Stimulated activated CD4-positive, alpha-beta T cell treated with anti-CD3 and anti-CD28 coated beads, Interleukin-1b, Interleukin-23, amount 100 ng/mL, for 1 hour (primary cell): ENCODE data around the gene NDUFV3.
"Not testable (repeated sequence)": the region's sequence is repeated elsewhere in the genome, so short reads cannot be mapped to it uniquely, and the experiment has no call there.

ENCODE experiments used
- DNase-seq, 2 donors: peaks; one replicate each; pipeline ENCODE4 v3.0.0-alpha.2; 2020; ENCODE audit warnings: low read depth in 2 of 2

The NDUFV3 gene

DNA sequence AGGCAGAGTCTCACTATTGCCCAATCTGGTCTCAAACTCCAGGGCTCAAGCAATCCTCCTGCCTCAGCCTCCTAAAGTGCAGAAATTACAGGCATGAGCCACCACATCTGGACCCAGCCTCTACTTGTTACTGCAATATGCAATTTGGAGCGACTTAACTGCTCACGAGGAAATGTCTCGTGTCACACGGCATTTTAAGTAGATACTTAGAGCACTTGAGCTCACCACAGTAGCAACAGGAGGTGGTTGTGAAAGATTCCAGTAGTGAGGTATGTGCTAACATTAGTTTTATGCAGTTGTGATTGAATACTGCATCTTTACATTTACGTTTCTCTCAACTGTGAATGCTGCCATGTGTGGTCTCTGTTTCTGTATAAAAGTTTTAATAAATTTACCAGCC is 5.8 kb upstream of the NDUFV3 start:
- no peak for DNase-seq

DNA sequence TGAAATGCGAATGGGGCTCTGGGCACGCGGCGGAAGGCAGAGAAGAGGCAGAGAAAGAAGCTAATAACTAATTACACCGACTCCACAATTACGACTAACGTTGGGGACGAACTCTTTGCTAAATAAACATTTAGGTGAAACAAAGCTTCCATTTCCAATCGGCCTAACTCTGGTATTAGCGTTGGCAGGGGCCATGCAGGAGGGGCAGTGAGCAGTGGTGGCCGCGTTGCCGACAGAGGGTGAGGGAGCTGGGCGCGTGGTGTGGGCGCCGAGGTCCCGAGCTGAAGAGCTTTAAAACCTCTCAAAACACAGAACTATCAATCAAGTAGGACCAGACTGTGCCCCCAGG is 553 bp upstream of the NDUFV3 start:
- no peak for DNase-seq

DNA sequence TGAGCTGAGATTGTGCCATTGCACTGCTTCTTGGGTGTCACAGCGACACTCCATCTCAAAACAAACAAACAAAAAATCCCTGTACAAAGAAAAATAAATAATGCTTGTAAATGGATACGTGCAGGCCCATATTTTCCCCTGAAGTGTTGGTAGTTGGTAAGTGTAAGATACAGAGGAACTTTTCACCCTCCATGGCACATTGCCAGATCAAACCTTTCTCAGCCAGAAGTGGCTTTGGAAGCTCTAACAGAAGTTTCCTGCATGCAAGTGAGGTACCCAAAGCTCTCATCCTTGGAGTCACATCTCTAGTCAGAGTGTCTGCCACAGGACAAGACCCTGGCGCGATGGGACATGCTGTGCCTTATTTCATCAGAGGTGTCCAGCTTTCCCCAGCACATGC is 7.3 kb downstream of the NDUFV3 start:
- no peak for DNase-seq

DNA sequence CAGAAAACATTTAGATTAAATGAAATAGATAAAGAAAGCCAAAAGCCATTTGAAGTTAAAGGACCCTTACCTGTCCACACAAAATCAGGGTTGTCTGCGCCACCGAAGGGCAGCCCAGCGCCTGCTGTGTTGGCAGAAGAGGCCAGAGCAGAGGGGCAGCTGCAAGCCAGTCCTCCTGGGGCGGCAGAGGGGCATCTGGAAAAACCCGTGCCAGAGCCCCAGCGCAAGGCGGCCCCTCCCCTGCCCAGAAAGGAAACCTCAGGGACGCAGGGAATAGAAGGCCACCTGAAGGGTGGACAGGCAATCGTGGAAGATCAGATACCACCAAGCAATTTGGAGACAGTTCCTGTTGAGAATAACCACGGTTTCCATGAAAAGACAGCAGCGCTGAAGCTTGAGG is 10.7 kb downstream of the NDUFV3 start:
- DNase-seq, result no peak

DNA sequence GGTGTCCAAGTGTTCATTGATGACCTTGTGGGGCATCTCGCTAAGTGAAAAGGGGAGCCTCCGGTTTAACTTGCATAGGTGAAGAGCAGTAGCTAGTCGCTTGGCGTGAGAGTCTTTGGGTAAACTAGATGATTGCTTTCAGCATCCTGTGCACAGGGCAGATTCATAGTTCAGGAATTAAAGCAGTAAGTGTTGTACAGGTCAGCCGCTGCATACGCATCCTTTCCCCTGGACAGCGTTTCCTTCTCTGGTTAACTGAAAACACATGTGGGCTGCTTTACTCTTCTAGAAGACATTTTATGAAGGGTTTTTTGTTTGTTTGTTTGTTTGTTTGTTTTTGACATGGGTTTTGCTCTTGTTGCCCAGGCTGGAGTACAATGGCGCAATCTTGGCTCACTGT is 12.1 kb downstream of the NDUFV3 start:
- DNase-seq, result no peak

DNA sequence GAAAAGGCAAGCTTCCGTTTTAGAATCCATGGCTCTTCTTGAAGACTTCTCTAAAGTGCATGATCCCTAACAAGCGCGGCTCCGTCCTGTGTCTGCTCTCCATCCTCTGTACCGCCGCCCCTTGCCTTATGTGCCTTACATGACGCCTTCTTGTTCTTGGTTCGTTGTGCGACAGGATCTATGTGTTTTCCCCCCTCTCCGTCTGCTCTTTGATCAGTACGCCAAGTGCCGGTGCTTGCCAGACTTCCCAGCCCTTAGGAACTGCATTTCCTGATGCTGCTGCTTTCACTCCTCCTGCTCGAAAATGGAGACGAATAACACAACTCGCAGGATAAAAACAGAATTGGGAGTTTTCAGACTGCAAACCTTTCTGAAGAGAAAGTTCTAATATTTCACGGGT is 13.1 kb downstream of the NDUFV3 start:
- DNase-seq, result no peak

- DNase-seq, result not testable (repeated sequence)
These were observed 15.4 kb downstream of the NDUFV3 start for GRCh38 chr21:42908484-42908883.

DNA sequence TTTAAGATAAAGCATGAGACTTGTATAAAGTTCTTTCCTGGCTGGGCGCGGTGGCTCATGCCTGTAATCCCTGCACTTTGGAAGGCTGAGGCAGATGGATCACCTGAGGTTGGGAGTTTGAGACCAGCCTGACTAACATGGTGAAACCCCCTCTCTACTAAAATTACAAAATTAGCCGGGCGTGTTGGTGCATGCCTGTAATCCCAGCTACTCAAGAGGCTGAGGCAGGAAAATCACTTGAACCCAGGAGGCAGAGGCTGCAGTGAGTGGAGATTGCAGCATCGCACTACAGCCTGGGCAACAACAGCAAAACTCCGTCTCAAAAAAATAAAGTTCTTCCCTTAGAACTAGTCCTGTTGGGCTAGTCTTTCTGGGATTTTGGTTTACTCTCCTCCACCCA is 18.8 kb downstream of the NDUFV3 start:
- DNase-seq, result not testable (repeated sequence)

- DNase-seq, result no peak
These were observed 20.4 kb downstream of the NDUFV3 start for GRCh38 chr21:42913476-42913875.

- DNase-seq, result no peak
These were observed 25.2 kb downstream of the NDUFV3 start for GRCh38 chr21:42918291-42918690.

DNA sequence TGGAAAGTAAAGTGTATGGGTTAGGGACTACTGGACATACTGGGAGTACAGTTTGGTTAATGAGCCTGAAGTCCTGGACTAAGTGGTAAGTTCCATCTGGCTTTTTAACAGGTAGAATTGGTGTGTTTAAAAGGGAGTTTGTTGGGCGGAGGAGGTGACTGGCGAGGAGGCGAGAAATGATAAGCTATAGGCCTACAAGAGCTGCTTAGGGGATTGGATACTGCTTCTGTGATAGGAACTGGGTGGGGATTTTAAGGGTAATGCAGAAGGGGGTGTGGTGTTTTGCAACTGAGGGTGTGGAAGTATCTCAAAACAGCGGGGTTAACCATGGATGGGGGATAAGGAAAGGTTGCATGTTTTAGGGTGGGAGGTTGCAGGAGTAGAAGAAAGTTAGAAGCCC is 28.8 kb downstream of the NDUFV3 start:
- DNase-seq, result no peak

DNA sequence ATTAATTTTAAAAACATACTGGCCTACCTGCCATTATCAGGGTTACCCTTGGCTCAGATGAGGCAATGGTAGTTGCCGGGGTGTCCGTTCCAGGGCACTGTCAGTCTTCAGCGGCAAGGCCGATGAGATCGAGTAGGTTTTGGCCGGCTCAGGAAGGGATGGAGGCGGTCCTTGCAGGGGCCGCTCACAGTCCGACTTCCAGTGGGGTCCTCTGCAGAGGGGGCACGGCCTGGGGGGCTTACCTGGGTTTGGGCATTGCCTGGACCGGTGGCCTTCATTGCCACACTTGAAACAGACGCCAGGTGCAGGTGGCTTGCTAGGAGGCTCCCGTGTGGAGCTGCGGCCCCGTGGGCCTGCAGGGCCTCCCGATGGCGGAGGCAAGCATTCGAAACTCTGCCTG is 29.8 kb downstream of the NDUFV3 start:
- DNase-seq, result no peak

DNA sequence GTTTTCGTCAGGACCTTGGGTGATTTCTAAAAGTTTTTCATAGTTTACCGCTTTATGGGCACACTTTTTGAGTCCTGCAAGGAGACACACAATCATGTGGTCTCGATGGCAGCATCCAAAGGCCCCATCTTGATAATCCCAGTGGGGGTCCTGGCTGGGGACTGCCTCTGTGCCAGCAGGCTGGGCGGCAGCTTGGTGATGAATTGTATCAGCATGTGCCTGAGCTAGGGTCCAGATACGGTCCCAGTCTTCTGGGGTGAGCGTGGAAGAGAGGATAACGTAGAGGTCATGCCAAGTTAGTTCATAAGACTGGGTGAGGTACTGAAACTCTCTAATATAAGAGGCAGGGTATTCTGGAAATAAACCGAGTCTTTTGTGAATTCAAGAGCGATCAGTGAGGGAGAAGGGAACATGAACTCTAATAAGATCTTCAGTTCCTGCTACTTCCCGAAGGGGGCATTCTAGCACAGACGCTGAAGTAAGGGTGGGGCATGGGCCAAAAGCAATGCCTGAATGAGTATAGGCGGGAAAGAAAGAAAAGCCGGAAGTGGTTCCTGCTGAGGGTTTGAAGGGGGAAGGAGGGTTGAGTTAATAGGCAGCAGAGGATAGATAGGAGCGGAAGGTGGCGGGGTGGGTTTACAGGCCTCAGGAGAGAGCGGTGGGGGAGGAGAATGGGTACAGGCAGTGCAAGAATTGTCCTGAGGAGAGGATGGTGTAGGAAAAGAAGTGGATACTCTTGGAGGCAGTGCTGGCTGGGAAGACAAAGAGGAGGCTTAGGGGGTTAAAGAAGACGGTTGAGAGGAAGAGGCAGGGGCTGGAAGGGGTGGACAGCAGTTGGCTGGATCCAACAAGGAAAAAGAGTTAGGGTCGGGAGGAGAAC is 30.7 kb downstream of the NDUFV3 start:
- peak; percentile 28 to 37 for DNase-seq

DNA sequence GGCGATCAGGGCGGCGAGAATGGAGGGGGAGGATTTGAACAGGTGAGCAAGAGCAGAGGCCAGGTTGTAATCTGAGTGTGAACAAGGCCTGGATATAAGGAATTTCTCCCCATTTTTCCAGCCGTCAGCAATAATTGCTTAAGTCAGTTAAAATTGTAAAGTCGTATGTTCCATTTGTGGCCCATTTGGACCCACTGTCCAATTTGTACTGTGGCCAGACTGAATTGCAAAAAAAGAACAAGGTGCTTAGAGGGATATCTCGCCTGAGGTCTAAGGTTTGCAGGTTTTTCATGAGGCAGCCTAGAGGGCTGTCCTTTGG is 31.3 kb downstream of the NDUFV3 start:
- no peak for DNase-seq

DNA sequence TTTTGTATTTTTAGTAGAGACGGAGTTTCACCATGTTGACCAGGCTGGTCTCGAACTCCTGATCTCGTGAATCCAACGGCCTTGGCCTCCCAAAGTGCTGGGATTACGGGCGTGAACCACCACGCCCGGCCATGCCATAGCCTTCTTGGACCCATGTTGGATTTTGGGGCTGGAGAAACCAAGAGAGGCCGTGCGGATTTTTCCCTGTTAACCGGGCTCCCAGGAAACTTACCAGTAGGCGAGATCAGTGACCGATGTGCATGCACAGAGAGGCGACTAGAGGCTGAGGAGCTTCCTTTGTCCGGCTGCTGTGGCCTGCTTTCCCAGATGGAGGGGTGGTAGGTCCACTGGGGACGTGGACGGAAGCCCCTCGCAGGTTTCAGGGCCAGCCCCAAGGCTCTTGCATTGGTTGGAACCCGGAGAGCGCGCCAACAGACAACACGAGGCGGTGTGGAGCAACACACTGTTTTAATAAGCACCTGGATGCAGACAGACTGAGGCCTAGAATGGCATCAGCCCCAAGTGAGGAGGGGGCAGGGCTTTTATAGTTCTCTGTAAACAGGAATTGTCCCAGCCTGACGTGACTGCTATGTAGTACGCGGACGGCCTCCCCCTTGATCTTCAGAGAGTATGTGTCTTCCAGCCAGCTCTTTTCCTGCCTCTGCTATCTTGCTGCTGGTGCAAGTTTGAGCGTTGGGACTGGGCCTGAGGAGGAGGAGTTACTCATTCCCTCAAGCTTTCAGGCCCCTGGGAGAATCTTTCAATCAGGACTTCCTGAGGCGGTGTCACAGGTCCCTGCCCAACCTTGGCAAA is 32.2 kb downstream of the NDUFV3 start, which contains the start of gene ERVH48-1:
TSS of gene ERVH48-1 (minus strand) at position 517 of the 813 bp plus-strand sequence. CDS start 6,624 bp downstream, outside the sequence.
- DNase-seq, result no peak

- not testable (repeated sequence) for DNase-seq
These were observed 34.5 kb downstream of the NDUFV3 start for GRCh38 chr21:42927474-42928200.

DNA sequence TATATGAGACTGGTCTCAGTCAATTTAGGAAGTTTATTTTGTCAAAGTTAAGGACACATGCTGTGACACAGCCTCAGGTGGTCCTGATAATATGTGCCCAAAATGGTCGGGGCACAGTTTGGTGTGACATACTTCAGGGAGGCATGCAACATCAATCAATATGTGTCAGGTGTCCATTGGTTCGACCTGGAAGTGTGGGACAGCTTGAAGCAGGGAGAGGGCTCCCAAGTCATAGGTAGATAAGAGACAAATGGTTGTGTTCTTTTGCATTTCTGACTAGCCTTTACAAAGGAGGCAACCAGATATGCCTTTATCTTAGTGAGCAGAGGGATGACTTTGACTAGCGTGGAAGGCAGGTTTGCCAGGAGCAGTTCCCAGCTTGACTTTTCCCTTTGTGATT is 36.9 kb downstream of the NDUFV3 start:
- no peak for DNase-seq

- DNase-seq, result no peak
These were observed 38.6 kb downstream of the NDUFV3 start for GRCh38 chr21:42931560-42932235.

GRCh38 chr21:42932378-42933136 is 39.4 kb downstream of the NDUFV3 start:
- DNase-seq, result not testable (repeated sequence)

- DNase-seq, result not testable (repeated sequence)
These were observed 40.2 kb downstream of the NDUFV3 start for GRCh38 chr21:42933137-42933970.
